HG03066 (cell line): Measurements from ENCODE around the gene CAPRIN2.
A peak's percentile ranks its signal among the peaks of the same experiment; 100 is the strongest.

ENCODE experiments used
- ATAC-seq: cut with Tn5 transposase; IDR thresholded peaks from one replicate; pipeline ENCODE4 v1.9.1; 2021; ENCODE audit warnings: low read depth; ENCODE audit not compliant: unreplicated experiment

The CAPRIN2 gene

DNA sequence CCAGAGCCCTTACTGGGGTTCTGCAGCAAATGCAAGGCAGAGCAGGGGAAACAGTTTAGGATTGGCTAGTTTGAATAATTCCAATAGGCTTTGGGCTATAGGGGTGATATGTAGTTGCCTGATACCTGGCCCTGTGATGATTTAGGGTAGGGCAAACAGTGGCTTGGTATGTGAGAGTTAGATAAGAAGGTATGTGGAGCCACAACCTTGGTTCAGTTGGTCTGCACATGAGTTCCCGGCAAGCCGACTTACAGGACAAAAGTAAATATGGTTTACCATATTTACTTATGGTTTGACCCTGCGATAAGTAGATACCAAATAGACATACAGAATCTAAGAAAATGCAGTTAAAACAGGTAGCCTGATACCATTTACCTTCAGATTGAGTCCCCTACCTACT is 8.3 kb upstream of the CAPRIN2 start:
- ATAC-seq: no peak

DNA sequence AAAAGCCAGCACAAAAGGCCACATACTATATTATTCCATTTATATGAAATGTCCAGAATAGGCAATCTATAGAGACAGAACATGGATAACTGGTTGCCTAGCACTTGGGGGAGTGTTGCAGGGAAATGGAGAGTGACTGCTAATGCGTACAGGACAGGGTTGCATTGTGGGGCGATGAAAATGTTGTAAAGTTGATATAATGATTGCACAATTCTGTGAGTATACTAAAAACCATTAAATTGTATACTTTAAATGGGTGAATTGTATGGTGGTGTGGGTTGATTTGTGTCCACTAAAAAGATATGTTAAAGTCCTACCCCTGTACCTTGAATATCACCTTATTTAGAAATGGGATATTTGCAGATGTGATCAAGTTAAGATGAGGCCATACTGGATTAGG is 7.0 kb upstream of the CAPRIN2 start:
- no peak for ATAC-seq

DNA sequence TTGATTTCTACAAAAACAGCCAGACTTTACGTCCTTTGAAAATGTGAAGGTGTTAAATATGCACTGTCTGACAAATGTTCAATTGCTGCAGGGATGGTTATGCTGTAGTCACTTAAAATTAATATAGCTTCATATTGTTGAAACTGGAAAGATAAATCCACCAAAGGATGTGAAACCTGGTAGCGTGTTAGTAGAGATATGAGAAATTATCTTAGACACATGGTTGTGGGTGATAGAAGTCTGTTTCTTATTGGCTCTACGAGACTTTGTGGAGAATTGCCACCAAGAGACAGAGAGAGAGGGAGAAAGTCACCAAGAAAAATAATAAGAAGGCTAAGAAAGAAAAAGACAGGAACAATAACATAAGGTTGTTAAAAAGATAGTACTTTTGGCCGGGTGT is 2.6 kb upstream of the CAPRIN2 start:
- ATAC-seq: no peak

DNA sequence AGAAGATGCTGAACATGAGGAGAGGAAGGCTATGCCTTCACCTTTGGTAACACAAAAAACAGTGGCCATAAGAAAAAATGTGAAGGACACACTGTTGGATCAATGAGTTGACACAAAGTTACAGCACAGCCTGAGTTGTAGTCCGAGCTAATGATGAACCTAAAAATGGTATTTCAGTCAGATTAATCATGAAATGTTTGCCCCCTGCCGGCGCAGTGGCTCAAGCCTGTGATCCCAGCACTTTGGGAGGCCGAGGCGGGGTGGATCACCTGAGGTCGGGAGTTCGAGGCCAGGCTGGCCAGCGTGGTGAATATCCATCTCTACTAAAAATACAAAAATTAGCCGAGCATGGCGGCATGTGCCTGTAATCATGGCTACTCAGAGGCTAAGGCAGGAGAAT is 1.3 kb upstream of the CAPRIN2 start:
- no peak for ATAC-seq

DNA sequence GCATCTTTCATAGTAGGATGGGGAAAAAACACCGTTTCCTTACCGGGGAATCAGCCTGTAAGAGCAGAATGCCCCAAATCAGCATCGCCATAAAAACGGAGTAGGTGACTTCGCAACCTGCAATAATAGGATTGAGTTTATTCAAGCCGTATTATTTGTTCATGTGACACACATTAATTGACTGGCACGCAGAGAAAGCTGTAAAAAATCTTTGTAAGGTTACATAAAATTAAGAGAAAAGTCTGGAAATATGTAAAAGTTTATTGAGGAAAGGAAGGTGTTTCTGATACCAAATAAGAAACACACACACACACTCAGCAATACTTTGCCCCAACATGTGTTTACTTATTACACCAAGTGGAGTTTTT is 628 bp upstream of the CAPRIN2 start:
- ATAC-seq: no peak

DNA sequence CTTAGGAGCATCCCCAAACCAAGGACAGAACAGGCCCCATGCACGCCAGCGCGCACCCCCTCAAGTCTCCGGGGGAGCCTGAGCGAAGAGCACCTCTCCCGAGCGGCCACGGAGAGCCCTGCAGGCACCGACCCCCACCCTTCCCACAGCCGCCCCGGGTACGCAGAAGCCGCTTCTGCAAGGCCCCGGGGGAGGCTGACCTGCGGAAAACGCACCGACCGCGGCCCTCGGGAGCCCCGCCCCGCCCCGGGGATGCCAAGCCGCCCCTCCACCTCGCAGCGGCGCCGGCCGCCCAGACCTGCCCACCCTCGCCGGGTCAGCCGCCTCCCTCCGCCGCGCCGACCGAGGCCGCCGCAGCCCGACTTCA is 385 bp downstream of the CAPRIN2 start:
- ATAC-seq: peak; percentile 38

DNA sequence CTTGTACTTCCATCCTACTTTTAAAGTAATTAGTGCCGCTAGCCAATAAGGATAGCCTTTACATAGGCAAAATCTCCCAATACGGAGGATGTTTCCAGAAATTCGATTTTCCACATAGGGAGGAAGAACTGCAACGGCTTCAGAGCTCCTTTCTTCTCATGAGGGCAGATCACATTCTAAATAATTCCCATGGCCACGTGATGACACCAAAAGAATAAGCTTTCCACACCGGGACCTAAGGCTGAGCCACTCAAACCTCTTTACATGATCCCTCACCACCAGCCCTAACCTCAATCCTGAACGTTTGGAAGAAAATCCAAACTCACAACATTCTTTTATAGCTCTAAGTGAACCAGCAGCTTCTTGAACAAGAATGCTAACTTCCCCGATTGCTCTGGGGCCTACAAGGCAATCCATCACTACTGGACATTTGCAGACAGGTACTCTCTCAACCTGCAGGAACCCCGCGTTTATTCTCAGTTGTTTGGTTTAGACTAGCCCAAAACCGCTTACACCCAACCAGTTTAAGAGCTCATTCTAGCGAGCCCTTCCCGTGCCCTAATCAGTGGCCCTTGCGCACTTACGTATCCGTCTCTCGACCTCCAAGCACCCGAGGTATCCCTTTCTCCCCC is 884 bp downstream of the CAPRIN2 start:
- ATAC-seq: no peak

DNA sequence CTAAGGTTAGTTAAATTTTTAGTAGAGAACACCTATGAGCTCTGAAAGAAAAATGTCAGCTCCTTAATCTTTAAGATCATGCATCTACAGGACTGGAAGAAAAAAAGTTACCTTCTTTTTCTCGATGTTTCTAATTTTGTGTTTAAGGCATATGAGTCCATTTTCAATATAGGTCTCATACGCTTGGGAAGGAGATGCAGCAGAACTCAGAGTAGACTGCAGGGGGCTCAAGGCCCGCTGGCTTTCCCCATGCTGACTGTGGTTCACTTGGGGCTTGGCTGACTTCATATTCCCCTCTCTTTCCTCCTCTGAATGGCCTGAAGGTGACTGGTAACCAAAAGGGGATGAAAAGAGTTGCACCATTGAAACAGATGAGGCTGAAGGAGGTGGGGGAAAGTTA is 1.5 kb downstream of the CAPRIN2 start:
- no peak for ATAC-seq

DNA sequence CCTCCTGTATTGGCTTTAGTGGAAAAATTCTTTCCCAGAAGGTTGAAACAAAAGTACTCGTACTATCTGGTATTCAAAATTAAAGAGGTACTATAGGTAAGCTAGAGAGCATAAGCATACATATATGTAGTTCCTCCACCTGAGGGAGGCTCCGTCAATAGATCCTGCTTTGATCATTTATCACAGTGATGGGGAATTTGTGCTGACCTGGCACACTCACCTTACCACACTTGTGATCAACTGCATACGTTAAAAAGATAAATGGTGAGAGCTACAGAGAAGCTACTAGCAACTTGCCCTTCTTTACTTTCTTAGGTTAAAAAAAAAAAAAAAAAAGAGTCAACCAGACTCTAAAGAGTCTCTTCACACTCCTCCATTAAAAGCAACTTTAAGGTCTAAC is 2.5 kb downstream of the CAPRIN2 start:
- no peak for ATAC-seq

DNA sequence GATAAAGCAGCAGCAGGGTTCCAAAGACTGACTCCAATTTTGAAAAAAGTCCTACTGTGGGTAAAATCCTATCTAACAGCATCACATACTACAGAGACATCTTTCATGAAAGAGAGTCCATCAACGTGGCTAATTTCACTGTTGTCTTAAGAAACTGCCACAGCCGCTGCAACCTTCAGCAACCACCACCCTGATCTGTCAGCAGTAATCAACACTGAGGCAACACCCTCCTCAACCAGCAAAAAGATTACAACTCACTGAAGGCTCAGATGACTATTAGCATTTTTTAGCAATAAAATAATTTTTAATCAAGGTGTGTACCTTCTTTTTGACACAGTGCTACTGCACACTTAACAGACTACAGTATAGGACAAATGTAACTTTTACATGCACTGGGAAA is 6.6 kb downstream of the CAPRIN2 start:
- ATAC-seq: no peak

DNA sequence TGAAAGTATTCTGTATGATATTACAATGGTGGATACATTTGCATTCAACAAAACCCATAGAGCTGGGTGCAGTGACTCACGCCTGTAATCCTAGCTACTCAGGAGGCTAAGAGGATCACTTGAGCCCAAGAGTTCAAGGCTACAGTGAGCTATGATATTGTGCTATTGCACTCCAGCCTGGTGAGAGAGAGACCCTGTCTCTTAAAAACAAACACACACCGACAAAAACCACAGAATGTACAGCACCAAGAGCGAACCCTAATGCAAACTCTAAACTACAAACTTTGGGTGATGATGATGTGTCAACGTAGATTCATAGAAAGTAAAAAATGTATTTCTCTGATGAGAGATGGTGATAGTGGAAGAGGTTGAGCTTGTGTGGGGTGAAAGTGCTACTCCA is 8.6 kb downstream of the CAPRIN2 start:
- ATAC-seq: no peak

DNA sequence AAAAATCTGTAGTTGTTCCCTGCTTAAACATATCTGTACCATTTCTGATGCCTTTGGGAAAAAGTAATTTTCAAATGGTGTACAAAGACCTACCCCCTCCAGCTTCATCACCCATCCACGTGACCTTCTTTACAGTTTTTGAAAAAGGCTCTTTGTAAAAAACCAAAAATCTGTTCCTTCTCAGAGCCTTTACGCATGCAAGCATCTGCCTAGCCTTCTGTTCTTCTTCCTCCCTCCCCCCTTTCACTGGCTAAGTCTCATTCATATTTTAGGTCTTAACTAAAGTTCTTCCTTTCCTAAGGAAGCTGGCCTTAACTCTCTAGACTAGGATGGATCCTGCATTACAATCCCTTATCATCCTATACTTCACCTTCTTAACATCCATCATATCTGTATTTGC is 10.4 kb downstream of the CAPRIN2 start:
- ATAC-seq: no peak

DNA sequence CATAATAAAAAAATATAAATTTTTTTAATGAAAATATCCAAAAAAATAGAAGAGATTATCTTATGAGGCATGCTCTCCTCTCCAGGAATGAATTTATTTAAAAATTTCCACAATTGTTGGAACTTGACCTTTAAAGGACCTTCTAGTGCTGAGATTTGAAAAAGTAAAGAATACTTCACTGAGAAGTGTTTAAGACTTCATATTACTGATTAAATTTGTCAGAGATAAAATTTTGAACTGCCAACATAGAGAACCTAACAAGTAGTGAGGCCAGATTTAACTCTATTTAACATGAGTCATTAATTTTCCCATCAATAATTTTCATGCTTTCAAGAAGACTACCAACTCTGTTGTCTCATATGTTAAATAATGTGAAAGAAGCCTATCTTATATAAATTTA is 14.5 kb downstream of the CAPRIN2 start:
- no peak for ATAC-seq

DNA sequence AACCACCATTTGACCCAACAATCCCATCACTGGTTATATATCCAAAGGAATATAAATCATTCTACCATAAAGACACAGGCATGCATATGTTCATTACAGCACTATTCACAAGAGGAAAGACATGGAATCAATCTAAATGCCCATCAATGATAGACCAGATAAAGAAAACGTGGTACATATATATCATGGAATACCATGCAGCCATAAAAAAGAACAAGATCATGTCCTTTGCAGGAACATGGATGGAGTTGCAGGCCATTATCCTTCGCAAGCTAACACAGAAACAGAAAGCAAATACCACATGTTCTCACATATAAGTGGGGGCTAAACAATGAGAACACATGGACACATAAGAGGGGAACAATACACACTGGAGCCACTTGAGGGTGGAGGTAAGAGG is 15.7 kb downstream of the CAPRIN2 start:
- no peak for ATAC-seq

DNA sequence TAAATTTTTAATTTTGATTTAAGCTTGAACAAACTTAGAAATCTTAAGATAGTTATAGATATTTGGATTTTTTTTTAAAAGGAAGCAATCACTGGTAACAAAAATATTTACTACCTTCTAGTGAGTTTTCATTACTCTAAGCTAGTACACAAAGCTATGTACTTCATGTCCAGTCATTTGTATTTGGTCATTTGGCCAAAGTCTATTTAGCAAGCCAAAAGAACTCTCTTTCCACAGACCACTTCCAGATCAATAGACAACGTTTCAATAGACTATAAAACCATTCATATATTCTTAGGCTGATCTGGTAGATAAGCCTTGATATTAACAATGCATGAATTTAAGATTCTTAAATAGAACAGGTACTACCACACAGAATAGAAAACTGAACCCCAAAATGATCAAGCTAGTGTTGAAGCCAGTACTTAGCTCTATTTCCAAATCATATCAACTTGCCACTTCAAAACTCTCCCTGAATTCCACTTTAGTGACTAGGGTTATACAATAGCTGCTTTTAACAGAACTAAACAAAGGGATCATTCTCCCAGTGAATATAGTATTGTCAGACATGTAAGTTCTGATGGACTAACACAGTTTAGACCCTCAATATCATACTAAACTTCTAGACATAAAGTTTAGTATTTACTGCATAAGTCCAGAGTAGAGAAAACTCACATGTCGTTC is 21.7 kb downstream of the CAPRIN2 start:
- ATAC-seq: no peak

DNA sequence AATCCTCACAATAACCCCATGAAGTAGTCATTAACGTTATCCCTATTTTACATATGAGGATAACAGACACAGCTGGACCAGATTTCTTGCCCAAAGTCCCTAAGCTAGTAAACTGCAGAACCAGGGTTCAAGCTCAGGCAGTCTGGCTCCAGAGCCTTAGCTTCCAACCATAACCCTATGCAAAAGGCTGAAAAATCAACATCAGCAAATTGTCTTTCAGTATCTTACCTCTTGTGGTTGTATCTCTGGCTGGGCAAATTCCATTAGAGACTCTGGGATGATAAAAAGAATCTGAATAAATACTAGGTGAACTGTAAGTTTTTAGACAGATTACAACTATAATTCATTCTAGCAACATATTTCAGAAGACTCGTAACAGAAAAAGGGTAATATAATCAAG is 24.7 kb downstream of the CAPRIN2 start:
- ATAC-seq: no peak

DNA sequence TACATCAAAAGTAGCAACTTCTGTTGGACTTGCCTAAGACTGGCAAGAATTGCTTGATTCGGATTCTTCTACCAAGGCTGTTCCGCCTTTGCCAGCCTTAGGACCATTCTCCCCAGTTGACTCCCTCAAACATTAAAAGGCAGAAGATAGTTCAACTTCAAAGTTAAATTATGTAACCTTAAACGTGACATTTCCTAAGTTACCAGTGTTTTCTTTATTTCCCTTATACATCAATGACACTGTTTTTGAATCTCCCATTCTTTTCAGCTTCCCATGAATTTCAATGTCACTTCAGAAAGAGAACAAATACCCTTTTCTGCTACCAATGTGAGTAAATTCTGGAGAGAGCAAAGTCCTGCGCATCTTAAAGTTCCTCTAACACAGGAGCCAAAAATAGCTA is 25.2 kb downstream of the CAPRIN2 start:
- ATAC-seq: no peak

DNA sequence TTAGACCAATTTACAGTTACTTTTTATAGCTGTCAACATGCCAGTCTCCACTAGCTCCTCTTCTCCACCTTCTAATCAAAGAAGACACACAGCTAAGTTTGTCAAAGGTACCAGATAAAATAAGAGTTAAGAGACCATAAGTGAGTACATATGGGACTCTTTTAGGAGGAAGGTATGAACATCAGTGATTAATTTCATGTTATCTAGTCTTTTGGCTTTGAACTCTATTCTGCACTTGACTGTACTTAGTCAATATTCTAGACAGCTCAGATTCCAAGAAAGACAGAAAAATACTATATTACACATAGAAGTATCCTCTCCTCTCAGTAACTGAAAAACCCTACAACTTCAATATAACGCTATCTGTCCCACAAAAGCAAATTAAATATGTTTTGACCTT is 28.1 kb downstream of the CAPRIN2 start:
- ATAC-seq: no peak

DNA sequence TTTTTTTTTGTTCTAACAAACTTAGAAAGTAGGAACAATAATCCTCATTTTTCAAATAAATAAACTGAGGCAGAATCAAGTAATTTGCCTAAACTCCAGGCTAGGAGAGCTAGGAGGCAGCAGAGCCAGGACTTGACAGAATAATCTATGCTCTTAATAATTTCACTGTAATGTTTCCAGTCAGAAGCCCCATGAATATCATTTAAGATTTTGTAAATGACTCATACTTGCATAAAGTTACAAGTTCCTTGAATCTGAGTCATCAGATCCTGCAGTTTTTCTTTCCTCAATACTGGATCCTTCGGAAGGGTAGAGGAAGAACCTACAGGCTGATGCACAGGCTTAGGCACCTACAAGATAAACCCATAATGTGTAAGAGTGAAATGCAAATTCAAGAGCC is 29.0 kb downstream of the CAPRIN2 start:
- ATAC-seq: no peak

DNA sequence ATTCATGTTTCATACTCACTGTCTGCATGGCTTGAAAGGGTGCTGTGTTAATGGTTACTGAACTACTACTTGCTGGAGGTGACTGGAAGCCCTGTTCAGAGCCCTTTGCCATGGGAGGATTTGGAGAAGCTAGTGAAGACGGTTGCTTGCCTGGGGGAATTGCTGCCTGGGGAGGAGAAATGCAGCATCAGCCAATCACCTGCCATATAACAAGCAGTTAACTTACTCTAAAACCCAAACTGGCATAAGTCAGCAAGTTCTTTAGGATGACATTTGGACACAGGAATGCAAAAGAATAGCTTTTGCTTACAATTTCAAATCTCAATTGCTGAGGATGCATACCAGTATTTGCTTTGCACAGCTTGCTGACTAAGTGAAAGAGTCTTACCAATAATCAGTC is 35.7 kb downstream of the CAPRIN2 start:
- no peak for ATAC-seq

DNA sequence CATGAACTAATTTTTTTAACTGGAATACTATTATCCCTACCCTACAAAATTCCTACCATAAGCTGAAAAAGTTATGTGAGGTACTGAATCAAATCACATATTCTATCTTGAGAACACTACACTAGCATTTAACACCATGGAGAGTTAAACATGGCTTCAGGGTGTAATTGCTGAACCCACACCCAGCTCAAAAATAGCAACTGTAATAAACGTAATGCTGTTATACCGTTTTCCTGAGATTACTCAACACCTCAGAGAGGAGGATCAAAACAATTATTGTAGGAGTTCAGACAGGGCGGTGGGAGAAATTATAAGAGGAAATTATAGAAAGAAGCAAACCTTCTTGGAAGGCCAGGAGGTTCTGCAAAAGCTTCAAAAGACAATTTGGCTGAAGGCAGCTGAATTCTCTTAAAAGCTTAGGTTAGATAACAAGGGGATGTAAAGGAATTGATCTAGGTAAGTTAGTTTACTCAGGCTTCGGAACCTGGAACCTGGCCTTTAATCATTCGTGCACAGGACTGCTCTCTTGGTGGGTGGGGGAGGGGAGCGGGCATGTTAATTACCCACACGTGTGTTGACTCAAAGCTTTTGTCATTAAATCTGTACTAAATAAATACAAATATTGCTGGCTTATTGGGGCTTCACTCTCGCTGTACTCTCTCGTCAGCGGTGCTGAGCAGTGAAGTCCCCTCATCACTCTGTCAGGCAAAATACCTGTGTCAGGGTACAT is 47.0 kb downstream of the CAPRIN2 start:
- ATAC-seq: no peak

DNA sequence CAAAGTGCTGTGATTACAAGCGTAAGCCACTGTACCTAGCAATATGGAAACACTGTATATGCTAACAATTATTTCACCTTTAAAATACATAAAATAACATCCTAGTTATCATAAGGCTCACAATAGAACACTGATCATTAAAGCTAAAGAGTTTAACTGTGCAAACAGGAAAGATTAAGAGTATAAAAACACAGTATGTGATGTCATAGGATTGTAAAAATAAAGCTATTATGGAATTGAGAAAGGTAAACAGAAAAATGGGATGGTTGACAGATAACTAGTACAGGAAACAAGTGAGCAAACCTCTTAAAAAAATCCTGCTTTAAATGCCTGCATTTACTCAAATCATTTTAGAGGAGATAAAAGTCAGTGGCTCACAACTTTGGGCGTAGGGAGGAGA is 48.3 kb downstream of the CAPRIN2 start:
- no peak for ATAC-seq
